H1 (cell line): Measurements from ENCODE around the gene NUMB. TPM values are rescaled to one million over a fixed set of nuclear protein-coding genes. Genes with fewer than 3 reads are reported as not detected.

Source experiments
- CTCF ChIA-PET: fragments of 300-600 bp; sonication (Branson Sonifier 250); formaldehyde crosslinking; loops from one replicate; lab custom pipeline; 2021; ENCODE audit not compliant: partially characterized antibody; lab: Charles Lee
- POLR2A ChIA-PET: fragments of 300-600 bp; sonication (Branson Sonifier 250); formaldehyde crosslinking; loops from one replicate; lab custom pipeline; 2021; ENCODE audit warnings: inconsistent platforms; ENCODE audit not compliant: partially characterized antibody; lab: Charles Lee
- DNase-seq, 2 experiments: peaks; one replicate each; pipeline versions ENCODE4 v3.0.0 to v3.0.0-alpha.2; 2010 to 2022; ENCODE audit warnings: low spot score in 2 of 2, low read depth in 1 of 2, mixed read lengths in 1 of 2
- FAIRE-seq: peaks from 2 replicates; lab custom pipeline; 2011; peaks lifted over from hg19 to GRCh38; lab: Jason Lieb, UNC
- H2AFZ ChIP-seq: 2 replicates; pipeline ENCODE4 v1.8.1; 2012; ENCODE audit warnings: low read length, inconsistent platforms
- H2AK5ac ChIP-seq: 2 replicates; pipeline ENCODE4 v1.6.1; 2013; ENCODE audit warnings: low read depth, low read length
- H2BK120ac ChIP-seq: replicated peaks from 2 replicates; pipeline ENCODE3; 2013; ENCODE audit warnings: low read depth, low read length, inconsistent platforms
- H2BK12ac ChIP-seq: 2 replicates; pipeline ENCODE4 v1.6.1; 2013; ENCODE audit warnings: low read depth, low read length
- H2BK15ac ChIP-seq: 2 replicates; pipeline ENCODE4 v1.6.1; 2013; ENCODE audit warnings: low read length
- H2BK20ac ChIP-seq: 2 replicates; pipeline ENCODE4 v1.6.1; 2013; ENCODE audit warnings: low read length
- H2BK5ac ChIP-seq: 2 replicates; pipeline ENCODE4 v1.6.1; 2013; ENCODE audit warnings: low read depth, low read length
- H3K14ac ChIP-seq: 2 replicates; pipeline ENCODE4 v1.6.1; 2013; ENCODE audit warnings: inconsistent platforms; ENCODE audit not compliant: insufficient read length
- H3K18ac ChIP-seq: 2 replicates; pipeline ENCODE4 v1.6.1; 2013; ENCODE audit warnings: low read length; ENCODE audit errors: extremely low read depth
- H3K23ac ChIP-seq: 2 replicates; pipeline ENCODE4 v1.6.1; 2013; ENCODE audit warnings: inconsistent platforms; ENCODE audit not compliant: insufficient read length
- H3K23me2 ChIP-seq: 2 replicates; pipeline ENCODE4 v1.6.1; 2013; ENCODE audit warnings: low read depth, low read length
- H3K27ac ChIP-seq: 2 replicates; pipeline ENCODE4 v1.6.1; 2011; ENCODE audit warnings: low read depth, low read length, inconsistent platforms
- H3K27me3 ChIP-seq, 4 experiments: replicated peaks in 1 of 4; 1 replicate in 1 of 4; 2 replicates in 3 of 4; pipeline versions ENCODE4 v1.6.1 to v1.8.1; 2011 to 2013; ENCODE audit warnings: low read length in 3 of 4, mild to moderate bottlenecking in 3 of 4, inconsistent platforms in 2 of 4, mixed read lengths in 2 of 4, moderate library complexity in 1 of 4; ENCODE audit not compliant: control insufficient read depth in 3 of 4, insufficient read depth in 3 of 4; ENCODE audit errors: extremely low read depth in 1 of 4
- H3K36me3 ChIP-seq, 4 experiments: 2 replicates each; pipeline versions ENCODE4 v1.6.1 to v1.8.1; 2011 to 2013; ENCODE audit warnings: mild to moderate bottlenecking in 4 of 4, low read length in 3 of 4, moderate library complexity in 2 of 4, control low read depth in 1 of 4, inconsistent platforms in 1 of 4; ENCODE audit not compliant: insufficient read depth in 4 of 4, control insufficient read depth in 2 of 4
- H3K4ac ChIP-seq: replicated peaks from 2 replicates; pipeline ENCODE3; 2013; ENCODE audit warnings: low read length, low read depth, mixed read lengths, inconsistent platforms; ENCODE audit not compliant: insufficient read length
- H3K4me1 ChIP-seq, 4 experiments: replicated peaks in 1 of 4; 1 replicate in 1 of 4; 2 replicates in 3 of 4; pipeline versions ENCODE4 v1.6.1 to v1.8.1; 2011 to 2013; ENCODE audit warnings: low read length in 3 of 4, inconsistent platforms in 2 of 4, mixed read lengths in 1 of 4; ENCODE audit not compliant: insufficient read depth in 4 of 4, control insufficient read depth in 3 of 4
- H3K4me2 ChIP-seq, 2 experiments: 2 replicates each; pipeline versions ENCODE4 v1.6.1 to v1.8.1; 2011 to 2013; ENCODE audit warnings: low read depth in 2 of 2, low read length in 2 of 2, control low read depth in 1 of 2, inconsistent platforms in 1 of 2, mild to moderate bottlenecking in 1 of 2; ENCODE audit not compliant: insufficient read depth in 1 of 2
- H3K4me3 ChIP-seq, 4 experiments: fragments of 200-600, 300-600 bp in 1 of 4; sonication (generic), shearing (Covaris generic), sonication (Bioruptor Twin) in 1 of 4; 2 replicates each; pipeline versions ENCODE4 v1.5.1 to v1.8.1; 2011 to 2016; ENCODE audit warnings: low read length in 4 of 4, low read depth in 3 of 4, control low read depth in 2 of 4, inconsistent platforms in 2 of 4, mild to moderate bottlenecking in 2 of 4, mixed read lengths in 1 of 4, moderate library complexity in 1 of 4; ENCODE audit not compliant: insufficient read depth in 2 of 4; ENCODE audit errors: extremely low read depth in 1 of 4
- H3K56ac ChIP-seq: replicated peaks from 2 replicates; pipeline ENCODE3; 2013; ENCODE audit warnings: low read depth, mild to moderate bottlenecking, mixed read lengths, low read length, inconsistent platforms; ENCODE audit not compliant: insufficient read length
- H3K79me1 ChIP-seq: 2 replicates; pipeline ENCODE4 v1.6.1; 2013; ENCODE audit warnings: low read depth, low read length, control low read depth
- H3K79me2 ChIP-seq, 2 experiments: 2 replicates each; pipeline versions ENCODE4 v1.6.1 to v1.8.1; 2012 to 2013; ENCODE audit warnings: low read length in 2 of 2, mild to moderate bottlenecking in 2 of 2, inconsistent platforms in 1 of 2; ENCODE audit not compliant: insufficient read depth in 2 of 2, control insufficient read depth in 1 of 2
- H3K9ac ChIP-seq, 4 experiments: replicated peaks in 1 of 4; 1 replicate in 1 of 4; 2 replicates in 3 of 4; pipeline versions ENCODE4 v1.6.1 to v1.8.1; 2011 to 2013; ENCODE audit warnings: low read depth in 3 of 4, low read length in 3 of 4, control low read depth in 2 of 4, mild to moderate bottlenecking in 2 of 4, moderate library complexity in 2 of 4, inconsistent platforms in 1 of 4; ENCODE audit errors: extremely low read depth in 1 of 4
- H3K9me3 ChIP-seq, 2 experiments: 2 replicates each; pipeline versions ENCODE4 v1.6.1 to v1.8.1; 2012 to 2013; ENCODE audit warnings: mild to moderate bottlenecking in 2 of 2, moderate library complexity in 2 of 2, control low read depth in 1 of 2, inconsistent platforms in 1 of 2, low read depth in 1 of 2, low read length in 1 of 2, mixed read lengths in 1 of 2; ENCODE audit not compliant: insufficient read depth in 2 of 2
- H4K20me1 ChIP-seq, 2 experiments: replicated peaks in 1 of 2; 2 replicates each; pipeline versions ENCODE3 to v1.8.1; 2011 to 2013; ENCODE audit warnings: inconsistent platforms in 2 of 2, low read length in 2 of 2, mild to moderate bottlenecking in 1 of 2; ENCODE audit not compliant: insufficient read depth in 2 of 2, control insufficient read depth in 1 of 2
- H4K5ac ChIP-seq: 2 replicates; pipeline ENCODE4 v1.6.1; 2013; ENCODE audit warnings: low read length, low read depth, mixed read lengths, inconsistent platforms; ENCODE audit not compliant: insufficient read length
- H4K8ac ChIP-seq: 2 replicates; pipeline ENCODE4 v1.8.0; 2013; ENCODE audit warnings: mild to moderate bottlenecking, moderate library complexity, low read length, inconsistent platforms; ENCODE audit not compliant: insufficient read depth; ENCODE audit errors: extremely low read depth
- H4K91ac ChIP-seq: replicated peaks from 2 replicates; pipeline ENCODE3; 2013; ENCODE audit warnings: low read length, mixed read lengths, inconsistent platforms; ENCODE audit not compliant: insufficient read length
- EGR1 ChIP-seq: IDR thresholded peaks from 2 replicates; pipeline ENCODE4 v1.6.1; 2011; ENCODE audit warnings: low read depth, low read length, borderline replicate concordance
- POU5F1 ChIP-seq: IDR thresholded peaks from 2 replicates; pipeline ENCODE4 v1.6.1; 2011; ENCODE audit warnings: low read depth, mild to moderate bottlenecking, low read length, moderate library complexity
- WGBS, 2 experiments: shearing (Covaris generic) in 1 of 2; methylation state at CpG; one replicate each; pipeline versions ENCODE4 v1.1.6 to v1.1.7; 2013 to 2015; ENCODE audit warnings: low lambda C conversion rate in 2 of 2, mixed read lengths in 2 of 2, inconsistent platforms in 1 of 2, low coverage in 1 of 2, missing lambda C conversion rate in 1 of 2; ENCODE audit not compliant: insufficient replicate concordance in 2 of 2, insufficient coverage in 1 of 2, insufficient read length in 1 of 2; ENCODE audit errors: extremely low coverage in 1 of 2, missing lambda C conversion rate in 1 of 2; 5-methylcytosine and 5-hydroxymethylcytosine counted together
- polyA plus RNA-seq, 7 experiments: library from polyadenylated mRNA; depleted of rRNA in 3 of 7; stranded (reverse) in 5 of 7; unstranded in 2 of 7; fragments of >200 nt in 5 of 7; fragments of 200-250 nt in 2 of 7; gene quantifications; 1 replicate in 5 of 7; 2 replicates in 1 of 7; 4 replicates in 1 of 7; pipeline versions ENCODE4 v1.2.1 to v1.2.3, GENCODE V29; 2011 to 2013; ENCODE audit warnings: missing spikeins in 2 of 7, mixed read lengths in 2 of 7
- total RNA-seq: library from RNA; stranded (reverse); fragmentation: NEBNext Ultra II Directional; extraction: Animal tissue kit (Norgen Biotek cat#: 25700); gene quantifications from 2 replicates; pipeline ENCODE4 v1.2.1, GENCODE V29; 2021

The NUMB gene
- total and polyA plus RNA-seq, 2 of the 8 experiments (the other 6 are each of a cell fraction or from before 2014, with no cell fraction given): 54.3 to 78.1 TPM

- peaks cover 5% of the 10 kb centered on the region for H3K23me2 ChIP-seq
- H3K4ac ChIP-seq: no peak overlapping the region
- no peak overlapping the region for H2BK5ac ChIP-seq
- H3K23ac ChIP-seq: no peak overlapping the region
- ChIA-PET CTCF (interaction anchor here (1.2 to 2.1 kb wide), 3 partner anchors 12 to 165 kb away, joined by 3 to 15 read pairs (median 6); no protein-coding TSS in a partner anchor), POLR2A (interaction anchor here (0.9 to 1.3 kb wide), 2 partner anchors 11 to 31 kb away, joined by 3 read pairs; partner anchors contain the start of gene RIOX1)
- WGBS, 2 experiments: 92% methylated on average over 4 of the region's 4 CpGs; no CpG with 5 or more reads in 1 of the 2 experiments
- DNase-seq (no peak), FAIRE-seq (no peak)
- H4K5ac ChIP-seq: no peak overlapping the region
- no peak overlapping the region for H2BK120ac ChIP-seq
- no peak overlapping the region for H2BK20ac ChIP-seq
- peaks cover 2% of the 10 kb centered on the region; the same call in 1 of the 2 replicates for H3K79me1 ChIP-seq
- no peak overlapping the region for H3K56ac ChIP-seq
- H3K18ac ChIP-seq: no peak overlapping the region
- H2BK15ac ChIP-seq: no peak overlapping the region
- peaks cover 0 to 7% (median 3%) of the 10 kb centered on the region in 4 experiments; a peak in 3 of 7 replicates for H3K4me1 ChIP-seq
- H2AFZ ChIP-seq: no peak overlapping the region
- H3K27me3 ChIP-seq: no peaks in the 10 kb centered on the region
- peaks cover 0 to 25% of the 10 kb centered on the region in 2 experiments; a peak in 3 of 4 replicates for H3K79me2 ChIP-seq
- H3K14ac ChIP-seq: no peak overlapping the region
- no peaks in the 10 kb centered on the region for H4K20me1 ChIP-seq
- no peaks in the 10 kb centered on the region for H3K36me3 ChIP-seq
- no peak overlapping the region for H3K4me3 ChIP-seq
- H3K4me2 ChIP-seq: no peak overlapping the region
- no peak overlapping the region for H2BK12ac ChIP-seq
- no peak overlapping the region for H3K9ac ChIP-seq
- H4K8ac ChIP-seq: no peak overlapping the region
- no peak overlapping the region for H4K91ac ChIP-seq
- no peak overlapping the region for H2AK5ac ChIP-seq
- no peaks in the 10 kb centered on the region for H3K9me3 ChIP-seq
- no peak overlapping the region for H3K27ac ChIP-seq
- TF ChIP-seq POU5F1 (no peak), EGR1 (no peak)
These were observed 1.6 kb upstream of the NUMB start for GRCh38 chr14:73459959-73460358.
